Epithelial cell of umbilical artery (primary cell): ENCODE results near the gene TNFSF10. TPM values are rescaled to one million over a fixed set of nuclear protein-coding genes. Genes with fewer than 3 reads are reported as not detected.

Experiments
- total RNA-seq: library from RNA; depleted of rRNA; stranded (reverse); fragments of >200 nt; gene quantifications from 2 replicates; pipeline ENCODE4 v1.2.3, GENCODE V29; 2014

TNFSF10 gene
- 32.2 and 238 TPM in 2 replicates for total RNA-seq

GRCh38 chr3:172522871-172523818 is at the start of gene TNFSF10:
TSS of gene TNFSF10 (minus strand) at chr3:172523430. CDS start at chr3:172523384, 46 bp downstream.

Other genes with a start within 250 kb of the TNFSF10 start
- gene GHSR, start 75.0 kb downstream of the TNFSF10 start, total RNA-seq: not detected in 2 replicates
- gene NCEH1, start 187.6 kb upstream of the TNFSF10 start, total RNA-seq: 13.6 and 18.1 TPM in 2 replicates
- 38.3 and 43.9 TPM in 2 replicates for gene ECT2, start 227.3 kb upstream of the TNFSF10 start, total RNA-seq